GM19455 (cell line): Measurements from ENCODE around the gene ZSCAN2.
A peak's percentile ranks its signal among the peaks of the same experiment; 100 is the strongest.

Experiments
- ATAC-seq: cut with Tn5 transposase; IDR thresholded peaks from one replicate; pipeline ENCODE4 v1.9.1; 2021; ENCODE audit not compliant: unreplicated experiment

Gene ZSCAN2

GRCh38 chr15:84598250-84598649, 2.6 kb upstream of the ZSCAN2 start:
- no peak for ATAC-seq

- ATAC-seq, result no peak
Observed at GRCh38 chr15:84598993-84599392, 1.8 kb upstream of the ZSCAN2 start.

- ATAC-seq, result no peak
Observed at GRCh38 chr15:84599906-84600305, 903 bp upstream of the ZSCAN2 start.

GRCh38 chr15:84600331-84600686, 500 bp upstream of the ZSCAN2 start:
- peak; percentile 3 for ATAC-seq

GRCh38 chr15:84601555-84601838, 688 bp downstream of the ZSCAN2 start:
- no peak for ATAC-seq

GRCh38 chr15:84603630-84604379, 3.0 kb downstream of the ZSCAN2 start:
- ATAC-seq, result no peak

- ATAC-seq, result no peak
Observed at GRCh38 chr15:84604826-84605553, 4.2 kb downstream of the ZSCAN2 start.

GRCh38 chr15:84605554-84605882, 4.7 kb downstream of the ZSCAN2 start:
- no peak for ATAC-seq

GRCh38 chr15:84606653-84607120, 5.9 kb downstream of the ZSCAN2 start:
- no peak for ATAC-seq

- ATAC-seq, result no peak
Observed at GRCh38 chr15:84608707-84609284, 8.0 kb downstream of the ZSCAN2 start.

- no peak for ATAC-seq
Observed at GRCh38 chr15:84609818-84610525, 9.2 kb downstream of the ZSCAN2 start.

- ATAC-seq, result no peak
Observed at GRCh38 chr15:84611631-84612030, 10.8 kb downstream of the ZSCAN2 start.

GRCh38 chr15:84616235-84616634, 15.4 kb downstream of the ZSCAN2 start:
- no peak for ATAC-seq

- ATAC-seq, result no peak
Observed at GRCh38 chr15:84620626-84621025, 19.8 kb downstream of the ZSCAN2 start.

- no peak for ATAC-seq
Observed at GRCh38 chr15:84621358-84621979, 20.7 kb downstream of the ZSCAN2 start.

GRCh38 chr15:84624359-84624758, 23.6 kb downstream of the ZSCAN2 start:
- ATAC-seq, result no peak

- ATAC-seq, result no peak
Observed at GRCh38 chr15:84625123-84625522, 24.3 kb downstream of the ZSCAN2 start.

- no peak for ATAC-seq
Observed at GRCh38 chr15:84629033-84629432, 28.2 kb downstream of the ZSCAN2 start.

- no peak for ATAC-seq
Observed at GRCh38 chr15:84631706-84632272, 31.0 kb downstream of the ZSCAN2 start.

- peak; percentile 45 for ATAC-seq
Observed at GRCh38 chr15:84633311-84634227, 32.8 kb downstream of the ZSCAN2 start.
